H1 (cell line): Measurements from ENCODE around the gene FKBP10. TPM values are rescaled to one million over a fixed set of nuclear protein-coding genes. Genes with fewer than 3 reads are reported as not detected.

Source experiments
- CTCF ChIA-PET: fragments of 300-600 bp; sonication (Branson Sonifier 250); formaldehyde crosslinking; loops from one replicate; lab custom pipeline; 2021; ENCODE audit not compliant: partially characterized antibody; lab: Charles Lee
- POLR2A ChIA-PET: fragments of 300-600 bp; sonication (Branson Sonifier 250); formaldehyde crosslinking; loops from one replicate; lab custom pipeline; 2021; ENCODE audit warnings: inconsistent platforms; ENCODE audit not compliant: partially characterized antibody; lab: Charles Lee
- DNase-seq, 2 experiments: peaks; one replicate each; pipeline versions ENCODE4 v3.0.0 to v3.0.0-alpha.2; 2010 to 2022; ENCODE audit warnings: low spot score in 2 of 2, low read depth in 1 of 2, mixed read lengths in 1 of 2
- FAIRE-seq: peaks from 2 replicates; lab custom pipeline; 2011; peaks lifted over from hg19 to GRCh38; lab: Jason Lieb, UNC
- H2AFZ ChIP-seq: 2 replicates; pipeline ENCODE4 v1.8.1; 2012; ENCODE audit warnings: low read length, inconsistent platforms
- H2AK5ac ChIP-seq: 2 replicates; pipeline ENCODE4 v1.6.1; 2013; ENCODE audit warnings: low read depth, low read length
- H2BK120ac ChIP-seq: replicated peaks from 2 replicates; pipeline ENCODE3; 2013; ENCODE audit warnings: low read depth, low read length, inconsistent platforms
- H2BK12ac ChIP-seq: 2 replicates; pipeline ENCODE4 v1.6.1; 2013; ENCODE audit warnings: low read depth, low read length
- H2BK15ac ChIP-seq: 2 replicates; pipeline ENCODE4 v1.6.1; 2013; ENCODE audit warnings: low read length
- H2BK20ac ChIP-seq: 2 replicates; pipeline ENCODE4 v1.6.1; 2013; ENCODE audit warnings: low read length
- H2BK5ac ChIP-seq: 2 replicates; pipeline ENCODE4 v1.6.1; 2013; ENCODE audit warnings: low read depth, low read length
- H3K14ac ChIP-seq: 2 replicates; pipeline ENCODE4 v1.6.1; 2013; ENCODE audit warnings: inconsistent platforms; ENCODE audit not compliant: insufficient read length
- H3K18ac ChIP-seq: 2 replicates; pipeline ENCODE4 v1.6.1; 2013; ENCODE audit warnings: low read length; ENCODE audit errors: extremely low read depth
- H3K23ac ChIP-seq: 2 replicates; pipeline ENCODE4 v1.6.1; 2013; ENCODE audit warnings: inconsistent platforms; ENCODE audit not compliant: insufficient read length
- H3K23me2 ChIP-seq: 2 replicates; pipeline ENCODE4 v1.6.1; 2013; ENCODE audit warnings: low read depth, low read length
- H3K27ac ChIP-seq: 2 replicates; pipeline ENCODE4 v1.6.1; 2011; ENCODE audit warnings: low read depth, low read length, inconsistent platforms
- H3K27me3 ChIP-seq, 4 experiments: replicated peaks in 1 of 4; 1 replicate in 1 of 4; 2 replicates in 3 of 4; pipeline versions ENCODE4 v1.6.1 to v1.8.1; 2011 to 2013; ENCODE audit warnings: low read length in 3 of 4, mild to moderate bottlenecking in 3 of 4, inconsistent platforms in 2 of 4, mixed read lengths in 2 of 4, moderate library complexity in 1 of 4; ENCODE audit not compliant: control insufficient read depth in 3 of 4, insufficient read depth in 3 of 4; ENCODE audit errors: extremely low read depth in 1 of 4
- H3K36me3 ChIP-seq, 4 experiments: 2 replicates each; pipeline versions ENCODE4 v1.6.1 to v1.8.1; 2011 to 2013; ENCODE audit warnings: mild to moderate bottlenecking in 4 of 4, low read length in 3 of 4, moderate library complexity in 2 of 4, control low read depth in 1 of 4, inconsistent platforms in 1 of 4; ENCODE audit not compliant: insufficient read depth in 4 of 4, control insufficient read depth in 2 of 4
- H3K4ac ChIP-seq: replicated peaks from 2 replicates; pipeline ENCODE3; 2013; ENCODE audit warnings: low read length, low read depth, mixed read lengths, inconsistent platforms; ENCODE audit not compliant: insufficient read length
- H3K4me1 ChIP-seq, 4 experiments: replicated peaks in 1 of 4; 1 replicate in 1 of 4; 2 replicates in 3 of 4; pipeline versions ENCODE4 v1.6.1 to v1.8.1; 2011 to 2013; ENCODE audit warnings: low read length in 3 of 4, inconsistent platforms in 2 of 4, mixed read lengths in 1 of 4; ENCODE audit not compliant: insufficient read depth in 4 of 4, control insufficient read depth in 3 of 4
- H3K4me2 ChIP-seq, 2 experiments: 2 replicates each; pipeline versions ENCODE4 v1.6.1 to v1.8.1; 2011 to 2013; ENCODE audit warnings: low read depth in 2 of 2, low read length in 2 of 2, control low read depth in 1 of 2, inconsistent platforms in 1 of 2, mild to moderate bottlenecking in 1 of 2; ENCODE audit not compliant: insufficient read depth in 1 of 2
- H3K4me3 ChIP-seq, 4 experiments: fragments of 200-600, 300-600 bp in 1 of 4; sonication (generic), shearing (Covaris generic), sonication (Bioruptor Twin) in 1 of 4; 2 replicates each; pipeline versions ENCODE4 v1.5.1 to v1.8.1; 2011 to 2016; ENCODE audit warnings: low read length in 4 of 4, low read depth in 3 of 4, control low read depth in 2 of 4, inconsistent platforms in 2 of 4, mild to moderate bottlenecking in 2 of 4, mixed read lengths in 1 of 4, moderate library complexity in 1 of 4; ENCODE audit not compliant: insufficient read depth in 2 of 4; ENCODE audit errors: extremely low read depth in 1 of 4
- H3K56ac ChIP-seq: replicated peaks from 2 replicates; pipeline ENCODE3; 2013; ENCODE audit warnings: low read depth, mild to moderate bottlenecking, mixed read lengths, low read length, inconsistent platforms; ENCODE audit not compliant: insufficient read length
- H3K79me1 ChIP-seq: 2 replicates; pipeline ENCODE4 v1.6.1; 2013; ENCODE audit warnings: low read depth, low read length, control low read depth
- H3K79me2 ChIP-seq, 2 experiments: 2 replicates each; pipeline versions ENCODE4 v1.6.1 to v1.8.1; 2012 to 2013; ENCODE audit warnings: low read length in 2 of 2, mild to moderate bottlenecking in 2 of 2, inconsistent platforms in 1 of 2; ENCODE audit not compliant: insufficient read depth in 2 of 2, control insufficient read depth in 1 of 2
- H3K9ac ChIP-seq, 4 experiments: replicated peaks in 1 of 4; 1 replicate in 1 of 4; 2 replicates in 3 of 4; pipeline versions ENCODE4 v1.6.1 to v1.8.1; 2011 to 2013; ENCODE audit warnings: low read depth in 3 of 4, low read length in 3 of 4, control low read depth in 2 of 4, mild to moderate bottlenecking in 2 of 4, moderate library complexity in 2 of 4, inconsistent platforms in 1 of 4; ENCODE audit errors: extremely low read depth in 1 of 4
- H3K9me3 ChIP-seq, 2 experiments: 2 replicates each; pipeline versions ENCODE4 v1.6.1 to v1.8.1; 2012 to 2013; ENCODE audit warnings: mild to moderate bottlenecking in 2 of 2, moderate library complexity in 2 of 2, control low read depth in 1 of 2, inconsistent platforms in 1 of 2, low read depth in 1 of 2, low read length in 1 of 2, mixed read lengths in 1 of 2; ENCODE audit not compliant: insufficient read depth in 2 of 2
- H4K20me1 ChIP-seq, 2 experiments: replicated peaks in 1 of 2; 2 replicates each; pipeline versions ENCODE3 to v1.8.1; 2011 to 2013; ENCODE audit warnings: inconsistent platforms in 2 of 2, low read length in 2 of 2, mild to moderate bottlenecking in 1 of 2; ENCODE audit not compliant: insufficient read depth in 2 of 2, control insufficient read depth in 1 of 2
- H4K5ac ChIP-seq: 2 replicates; pipeline ENCODE4 v1.6.1; 2013; ENCODE audit warnings: low read length, low read depth, mixed read lengths, inconsistent platforms; ENCODE audit not compliant: insufficient read length
- H4K8ac ChIP-seq: 2 replicates; pipeline ENCODE4 v1.8.0; 2013; ENCODE audit warnings: mild to moderate bottlenecking, moderate library complexity, low read length, inconsistent platforms; ENCODE audit not compliant: insufficient read depth; ENCODE audit errors: extremely low read depth
- H4K91ac ChIP-seq: replicated peaks from 2 replicates; pipeline ENCODE3; 2013; ENCODE audit warnings: low read length, mixed read lengths, inconsistent platforms; ENCODE audit not compliant: insufficient read length
- BRCA1 ChIP-seq: IDR thresholded peaks from 2 replicates; pipeline ENCODE4 v1.6.1; 2012; ENCODE audit warnings: low read depth, low read length, improper control_type of control experiment
- CBX5 ChIP-seq: fragments of 300-800, 300-1000 bp; sonication (generic); IDR thresholded peaks from 2 replicates; pipeline ENCODE4 v1.7.1; 2016; ENCODE audit warnings: antibody characterized with exemption, low read length, low read depth
- EZH2 ChIP-seq: fragments of 200-600 bp; sonication (generic); IDR thresholded peaks from 2 replicates; pipeline ENCODE4 v1.7.1; 2012; ENCODE audit warnings: low read depth, mild to moderate bottlenecking, moderate library complexity, low read length, inconsistent platforms; ENCODE audit not compliant: severe bottlenecking
- GABPA ChIP-seq: IDR thresholded peaks from 2 replicates; pipeline ENCODE4 v1.6.1; 2011; ENCODE audit warnings: mild to moderate bottlenecking, low read length, moderate library complexity, borderline replicate concordance; ENCODE audit not compliant: insufficient read depth
- HDAC6 ChIP-seq: IDR thresholded peaks from one replicate; pipeline ENCODE4 v1.7.1; 2012; ENCODE audit warnings: low read depth, mild to moderate bottlenecking, inconsistent platforms, low read length, moderate library complexity
- KDM5A ChIP-seq: fragments of 200-600 bp; IDR thresholded peaks from 2 replicates; pipeline ENCODE4 v1.7.1; 2012; ENCODE audit warnings: mild to moderate bottlenecking, low read length, inconsistent platforms, mixed read lengths
- MAFK ChIP-seq: IDR thresholded peaks from 2 replicates; pipeline ENCODE4 v1.6.1; 2012; ENCODE audit warnings: low read depth, mild to moderate bottlenecking, improper control_type of control experiment, low read length
- PHF8 ChIP-seq: fragments of 200-600 bp; sonication (generic); conservative IDR thresholded peaks from 2 replicates; pipeline ENCODE4 v1.7.1; 2012; ENCODE audit warnings: low read depth, mild to moderate bottlenecking, inconsistent platforms, low read length, moderate library complexity
- POLR2A ChIP-seq, 2 experiments: IDR thresholded peaks; 1 replicate in 1 of 2; 2 replicates in 1 of 2; pipeline ENCODE4 v1.6.1; 2011; ENCODE audit warnings: low read depth in 2 of 2, low read length in 2 of 2, mild to moderate bottlenecking in 2 of 2; ENCODE audit errors: control extremely low read depth in 1 of 2
- POU5F1 ChIP-seq: IDR thresholded peaks from 2 replicates; pipeline ENCODE4 v1.6.1; 2011; ENCODE audit warnings: low read depth, mild to moderate bottlenecking, low read length, moderate library complexity
- RAD21 ChIP-seq, 2 experiments: IDR thresholded peaks in 1 of 2; conservative IDR thresholded peaks in 1 of 2; 2 replicates each; pipeline ENCODE4 v1.6.1; 2011; ENCODE audit warnings: low read depth in 2 of 2, low read length in 2 of 2, improper control_type of control experiment in 1 of 2, inconsistent platforms in 1 of 2, mild to moderate bottlenecking in 1 of 2, moderate library complexity in 1 of 2
- SP2 ChIP-seq: IDR thresholded peaks from 2 replicates; pipeline ENCODE4 v1.6.1; 2012; ENCODE audit warnings: mild to moderate bottlenecking, low read length, inconsistent platforms
- SUZ12 ChIP-seq: fragments of 200-600 bp; sonication (generic); IDR thresholded peaks from 2 replicates; pipeline ENCODE4 v1.6.1; 2012; ENCODE audit warnings: mild to moderate bottlenecking, inconsistent platforms, low read length, moderate library complexity, mixed read lengths
- WGBS, 2 experiments: shearing (Covaris generic) in 1 of 2; methylation state at CpG; one replicate each; pipeline versions ENCODE4 v1.1.6 to v1.1.7; 2013 to 2015; ENCODE audit warnings: low lambda C conversion rate in 2 of 2, mixed read lengths in 2 of 2, inconsistent platforms in 1 of 2, low coverage in 1 of 2, missing lambda C conversion rate in 1 of 2; ENCODE audit not compliant: insufficient replicate concordance in 2 of 2, insufficient coverage in 1 of 2, insufficient read length in 1 of 2; ENCODE audit errors: extremely low coverage in 1 of 2, missing lambda C conversion rate in 1 of 2; 5-methylcytosine and 5-hydroxymethylcytosine counted together
- polyA plus RNA-seq, 7 experiments: library from polyadenylated mRNA; depleted of rRNA in 3 of 7; stranded (reverse) in 5 of 7; unstranded in 2 of 7; fragments of >200 nt in 5 of 7; fragments of 200-250 nt in 2 of 7; gene quantifications; 1 replicate in 5 of 7; 2 replicates in 1 of 7; 4 replicates in 1 of 7; pipeline versions ENCODE4 v1.2.1 to v1.2.3, GENCODE V29; 2011 to 2013; ENCODE audit warnings: missing spikeins in 2 of 7, mixed read lengths in 2 of 7
- total RNA-seq: library from RNA; stranded (reverse); fragmentation: NEBNext Ultra II Directional; extraction: Animal tissue kit (Norgen Biotek cat#: 25700); gene quantifications from 2 replicates; pipeline ENCODE4 v1.2.1, GENCODE V29; 2021

FKBP10 gene
- total and polyA plus RNA-seq, 2 of the 8 experiments (the other 6 are each of a cell fraction or from before 2014, with no cell fraction given): 173 to 283 TPM

- peaks cover 0 to 4% of the 10 kb centered on the region in 2 experiments; a peak in 1 of 4 replicates for H3K9me3 ChIP-seq
- 27% methylated on average over 9 of the region's 9 CpGs; no CpG with 5 or more reads in 1 of the 2 experiments for WGBS, 2 experiments
- H3K14ac ChIP-seq: peak overlapping the region; percentile 37
- peak overlapping the region; percentile 91; the same call in 1 of the 2 replicates for H2BK5ac ChIP-seq
- peak overlapping the region; percentile 83 for H4K91ac ChIP-seq
- peaks cover 21% of the 10 kb centered on the region for H3K23me2 ChIP-seq
- peaks cover 2 to 6% (median 3%) of the 10 kb centered on the region in 4 experiments; a peak in 3 of 8 replicates for H3K36me3 ChIP-seq
- H3K23ac ChIP-seq: no peak overlapping the region
- no peak for FAIRE-seq
- H2BK12ac ChIP-seq: peak overlapping the region; percentile 80; the same call in 1 of the 2 replicates
- H3K4me2 ChIP-seq: peak overlapping the region; percentile 94 to 95
- POLR2A ChIA-PET: interaction anchor here (0.9 to 4.2 kb wide), 13 partner anchors 8 to 123 kb away, joined by 4 to 40 read pairs (median 8); partner anchors contain the start of genes HAP1 and JUP
- H3K4me1 ChIP-seq: peaks cover 0 to 27% (median 9%) of the 10 kb centered on the region in 4 experiments; a peak in 6 of 7 replicates
- 0 out of 2 replicates have a peak overlapping the region, but pooled peaks have one; percentile 6 for H2AFZ ChIP-seq
- no peak overlapping the region for H4K8ac ChIP-seq
- no peak overlapping the region for H2BK120ac ChIP-seq
- H4K20me1 ChIP-seq: peaks cover 0 to 16% of the 10 kb centered on the region in 2 experiments
- DNase-seq: no peak
- H2AK5ac ChIP-seq: 0 out of 2 replicates have a peak overlapping the region, but pooled peaks have one; percentile 47
- H3K27me3 ChIP-seq: peaks cover 0 to 6% (median 3%) of the 10 kb centered on the region in 4 experiments; a peak in 4 of 7 replicates
- H3K79me2 ChIP-seq: peaks cover 0 to 35% of the 10 kb centered on the region in 2 experiments; a peak in 2 of 4 replicates
- peak overlapping the region; percentile 36 for H3K18ac ChIP-seq
- no peak overlapping the region; the same call in 1 of the 2 replicates for H2BK15ac ChIP-seq
- CTCF ChIA-PET: interaction anchor here (0.8 to 4.8 kb wide), 8 partner anchors 8 to 118 kb away, joined by 3 to 46 read pairs (median 10); partner anchors contain the start of gene JUP
- H3K9ac ChIP-seq: peak overlapping the region in 3 of 4 experiments; percentile 41 to 66 (median 45); a peak in 5 of 7 replicates
- no peak overlapping the region for H3K27ac ChIP-seq
- H3K4me3 ChIP-seq: peak overlapping the region; percentile 70 to 94 (median 81)
- peaks cover 16% of the 10 kb centered on the region for H3K79me1 ChIP-seq
- H4K5ac ChIP-seq: peak overlapping the region; percentile 11
- no peak overlapping the region for H2BK20ac ChIP-seq
- H3K56ac ChIP-seq: no peak overlapping the region
- peak overlapping the region; percentile 47 for H3K4ac ChIP-seq
- TF ChIP-seq HDAC6 (no peak), SP2 (no peak), PHF8 (no peak), RAD21 (IDR thresholded peaks at IDR 0.05 in 1 of 2, conservative IDR thresholded peaks at IDR 0.05 in 1 of 2; ENCODE audit: low read depth in 2 of 2, low read length in 2 of 2) (no peak), SUZ12 (no peak), GABPA (no peak), POLR2A (IDR thresholded peaks at IDR 0.05; ENCODE audit: control extremely low read depth in 1 of 2, low read depth in 2 of 2, low read length in 2 of 2) (no peak), CBX5 (no peak), EZH2 (no peak), BRCA1 (no peak), KDM5A (no peak), MAFK (no peak), POU5F1 (no peak)
Measured at GRCh38 chr17:41813699-41814124, 908 bp downstream of the FKBP10 start.
